ENCODE data around the gene NFKBIB. TPM values are rescaled to one million over a fixed set of nuclear protein-coding genes. Genes with fewer than 3 reads are reported as not detected.

NFKBIB gene
- polyA plus RNA-seq, 1 experiment: 9.9 TPM

GRCh38 chr19:38915329-38916321, 15.9 kb downstream of the NFKBIB start:
- no peak overlapping the region for H3K27ac ChIP-seq (ENCODE audit: low read depth, low read length)
- H3K4me3 ChIP-seq (ENCODE audit: low read depth, low read length): no peak overlapping the region
- no peak for DNase-seq (ENCODE audit: low read depth, low spot score)
- peaks cover 10% of the 10 kb centered on the region for H3K27me3 ChIP-seq (ENCODE audit: control insufficient read depth, insufficient read depth, low read length)
- ChIA-PET POLR2A (no interaction called here), CTCF (no interaction called here)
- no peaks in the 10 kb centered on the region for H3K9me3 ChIP-seq (ENCODE audit: control insufficient read depth, insufficient read depth, low read length)
- TF ChIP-seq CTCF (IDR thresholded peaks at IDR 0.05; ENCODE audit: low read depth, low read length): no peak

GRCh38 chr19:38917516-38917915, 17.7 kb downstream of the NFKBIB start:
- CTCF ChIA-PET: interaction anchor here (2.9 kb wide), 1 partner anchor 13 kb away, joined by 17 read pairs; the partner anchor contains the start of genes MRPS12 and SARS2

DNA sequence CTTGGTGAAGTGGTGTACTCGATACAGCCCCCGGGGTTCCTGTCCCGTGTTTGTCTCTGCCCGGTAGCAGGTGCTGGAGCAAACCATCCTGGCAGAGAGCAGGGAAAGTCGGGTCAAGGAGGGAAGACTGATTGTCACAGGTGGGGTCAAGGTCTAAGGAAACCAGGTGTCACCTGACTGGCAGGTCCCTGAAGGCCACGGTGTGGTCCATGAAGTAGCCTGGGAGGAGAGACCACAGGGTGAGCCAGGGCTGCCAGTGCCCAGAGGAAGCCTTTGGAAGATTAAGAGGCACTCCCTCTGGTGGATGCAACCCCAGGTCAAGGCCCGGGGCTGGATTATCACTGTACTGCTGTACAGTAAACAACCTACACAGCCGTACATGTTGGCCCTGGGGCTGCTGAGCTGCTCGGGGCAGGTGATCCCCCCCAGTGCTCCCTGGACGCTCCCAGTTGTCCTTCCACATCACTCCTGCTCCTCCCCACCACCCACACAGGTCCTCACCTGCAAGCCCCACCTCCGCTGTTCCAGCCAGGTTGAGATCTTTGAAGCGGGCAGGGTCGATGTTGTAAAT, 18.2 kb downstream of the NFKBIB start:
- Histone ChIP-seq H3K4me3 (ENCODE audit: low read depth, low read length) (no peak overlapping the region), H3K27ac (ENCODE audit: low read depth, low read length) (no peak overlapping the region), H3K9me3 (ENCODE audit: control insufficient read depth, insufficient read depth, low read length) (no peaks in the 10 kb centered on the region; the same call in 1 of the 2 replicates), H3K27me3 (ENCODE audit: control insufficient read depth, insufficient read depth, low read length) (no peaks in the 10 kb centered on the region)
- ChIA-PET CTCF (interaction anchor here (2.9 kb wide), 1 partner anchor 12 kb away, joined by 17 read pairs; the partner anchor contains the start of genes MRPS12 and SARS2), POLR2A (no interaction called here)
- 0 out of 2 replicates have a peak, but pooled peaks have one; percentile 16 for TF ChIP-seq CTCF (IDR thresholded peaks at IDR 0.05; ENCODE audit: low read depth, low read length)
- no peak for DNase-seq (ENCODE audit: low read depth, low spot score)

More at GRCh38 chr19:38917516-38917915, 17.7 kb downstream of the NFKBIB start:
- TF ChIP-seq CTCF (IDR thresholded peaks at IDR 0.05; ENCODE audit: low read depth, low read length): no peak
- no peak for DNase-seq (ENCODE audit: low read depth, low spot score)
- Histone ChIP-seq H3K9me3 (ENCODE audit: control insufficient read depth, insufficient read depth, low read length) (no peaks in the 10 kb centered on the region; the same call in 1 of the 2 replicates), H3K27ac (ENCODE audit: low read depth, low read length) (no peak overlapping the region), H3K27me3 (ENCODE audit: control insufficient read depth, insufficient read depth, low read length) (no peaks in the 10 kb centered on the region), H3K4me3 (ENCODE audit: low read depth, low read length) (no peak overlapping the region)
- POLR2A ChIA-PET: interaction anchor here (0.8 kb wide), 1 partner anchor 18 kb away, joined by 3 read pairs; the partner anchor contains the start of genes NFKBIB and SIRT2

GRCh38 chr19:38918526-38918925, 18.8 kb downstream of the NFKBIB start:
- Histone ChIP-seq H3K27me3 (ENCODE audit: control insufficient read depth, insufficient read depth, low read length) (no peaks in the 10 kb centered on the region), H3K9me3 (ENCODE audit: control insufficient read depth, insufficient read depth, low read length) (no peaks in the 10 kb centered on the region; the same call in 1 of the 2 replicates), H3K4me3 (ENCODE audit: low read depth, low read length) (no peak overlapping the region), H3K27ac (ENCODE audit: low read depth, low read length) (no peak overlapping the region)
- no peak for TF ChIP-seq CTCF (IDR thresholded peaks at IDR 0.05; ENCODE audit: low read depth, low read length)
- POLR2A ChIA-PET: no interaction called here
- DNase-seq (ENCODE audit: low read depth, low spot score): no peak
- CTCF ChIA-PET: interaction anchor here (2.9 kb wide), 1 partner anchor 12 kb away, joined by 17 read pairs; the partner anchor contains the start of genes MRPS12 and SARS2

Data from AG04450 (cell line).